ENCODE data around the gene EXTL1.

EXTL1 gene

DNA sequence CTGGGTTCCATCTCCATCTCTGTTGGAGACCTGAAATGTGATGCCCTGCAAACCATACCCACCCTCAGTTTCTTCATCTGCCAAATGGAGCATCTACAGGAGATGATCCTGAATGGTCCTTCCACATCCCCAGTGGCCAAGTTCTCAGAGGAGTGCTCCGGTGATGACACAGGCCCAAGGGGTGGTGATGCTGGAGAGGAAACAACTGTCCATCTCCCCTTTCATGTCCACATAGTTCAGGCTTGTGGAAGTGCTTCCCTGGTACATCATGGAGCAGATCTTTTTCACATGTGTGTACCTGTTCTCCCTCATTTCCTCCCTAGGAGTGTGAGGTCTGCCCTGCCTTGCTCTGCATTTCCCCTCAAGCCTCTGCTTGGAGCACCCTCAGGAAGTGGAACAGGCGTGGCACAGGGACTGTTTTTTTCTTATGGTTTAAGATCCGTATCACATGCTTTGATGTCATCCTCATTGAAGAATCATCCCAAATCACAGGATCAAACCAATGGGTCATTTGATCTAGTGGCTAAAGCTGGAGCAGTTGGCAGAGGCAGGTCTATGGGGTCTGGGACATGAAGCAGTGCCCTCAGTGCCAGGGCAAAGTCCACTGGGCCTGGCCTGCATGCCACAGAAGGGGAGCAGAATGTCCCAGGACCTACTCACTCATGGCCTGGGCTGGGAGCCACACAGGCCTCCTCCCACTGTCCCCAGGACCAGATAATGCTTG, 54.0 kb downstream of the EXTL1 start:
- no peak for DNase-seq

GRCh38 chr1:26077524-26077923, 55.9 kb downstream of the EXTL1 start:
- no peak for DNase-seq

DNA sequence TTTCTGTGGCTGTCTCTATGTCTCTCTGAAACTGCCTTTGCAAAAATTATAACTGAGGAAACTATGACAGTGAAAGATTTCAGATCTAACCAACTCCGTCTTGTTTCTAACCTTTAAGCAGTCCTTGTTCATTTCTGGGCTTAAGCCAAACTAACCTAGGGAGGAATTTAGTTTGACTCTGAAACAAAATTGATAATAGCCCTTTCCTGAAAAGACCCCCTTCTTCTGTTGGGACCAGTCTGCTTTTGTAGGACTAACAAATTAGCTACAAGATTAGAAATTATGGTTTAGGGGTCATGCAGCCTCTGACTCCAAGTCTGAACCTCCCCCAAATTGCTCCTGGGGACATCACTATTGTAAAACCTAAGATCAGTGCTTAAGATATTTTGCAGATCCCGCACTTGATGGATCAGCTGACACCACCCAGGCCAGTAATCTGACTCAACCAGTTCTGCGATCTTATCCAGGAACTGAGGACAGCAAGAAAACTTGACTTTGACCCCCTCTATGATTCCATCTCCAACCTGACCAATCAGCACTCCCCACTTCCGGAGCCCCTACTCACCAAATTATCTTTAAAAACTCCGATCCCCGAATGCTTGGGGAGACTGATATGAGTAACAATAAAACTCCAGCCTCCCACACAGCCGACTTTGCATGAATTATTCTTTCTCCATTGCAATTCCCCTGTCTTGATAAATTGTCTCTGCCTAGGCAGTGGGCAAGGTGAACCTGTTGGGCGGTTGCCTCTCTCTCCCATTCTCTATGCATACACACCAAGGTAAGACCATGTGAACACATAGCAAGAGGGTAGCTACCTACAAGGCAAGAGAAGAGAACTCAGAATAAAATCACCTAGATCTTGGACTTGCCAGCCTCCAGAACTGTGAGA, 57.0 kb downstream of the EXTL1 start:
- DNase-seq, result no peak

- no peak for DNase-seq
Observed at GRCh38 chr1:26079178-26079563, 57.6 kb downstream of the EXTL1 start.

- no peak for DNase-seq
Observed at GRCh38 chr1:26079960-26080814, 58.6 kb downstream of the EXTL1 start.

- DNase-seq, result no peak
Observed at GRCh38 chr1:26081267-26082019, 59.9 kb downstream of the EXTL1 start.

DNA sequence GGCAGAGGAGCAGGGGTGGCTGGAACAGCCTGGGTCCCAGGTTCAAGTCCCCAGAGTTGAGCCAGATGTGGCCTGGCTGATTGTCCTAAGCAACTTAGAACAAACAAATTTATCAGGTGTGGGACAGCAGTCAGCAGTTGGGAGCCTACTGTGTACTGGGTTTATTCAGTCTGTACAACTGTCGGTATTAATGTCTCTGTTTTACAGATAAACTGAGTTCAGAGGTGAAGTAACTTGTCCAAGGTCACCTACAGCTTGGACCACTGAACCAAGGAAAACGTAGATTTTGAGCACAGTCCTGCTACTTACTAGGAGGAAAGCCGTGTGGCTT, 60.4 kb downstream of the EXTL1 start:
- no peak for DNase-seq

DNA sequence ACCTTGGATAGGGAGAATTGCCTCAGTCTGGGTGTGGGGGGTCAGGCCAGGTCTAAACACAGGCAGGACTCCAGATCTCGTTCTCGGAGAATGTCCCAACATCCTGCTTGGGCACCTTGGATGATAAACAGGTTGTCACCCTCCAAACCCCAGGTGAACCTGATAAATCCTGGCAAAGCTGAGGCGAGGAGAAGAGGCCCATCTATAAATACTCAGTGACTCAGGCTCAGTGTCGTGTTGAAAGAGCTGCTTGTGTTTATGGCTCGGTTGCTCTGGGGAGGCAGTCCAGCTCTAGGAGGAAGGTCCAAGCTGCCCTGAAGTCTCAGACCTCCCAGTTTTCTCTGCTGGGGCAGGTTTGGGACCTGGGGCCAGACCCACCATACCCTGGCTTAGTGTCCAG, 61.6 kb downstream of the EXTL1 start:
- DNase-seq, result no peak

GRCh38 chr1:26084091-26084561, 62.6 kb downstream of the EXTL1 start:
- no peak for DNase-seq

DNA sequence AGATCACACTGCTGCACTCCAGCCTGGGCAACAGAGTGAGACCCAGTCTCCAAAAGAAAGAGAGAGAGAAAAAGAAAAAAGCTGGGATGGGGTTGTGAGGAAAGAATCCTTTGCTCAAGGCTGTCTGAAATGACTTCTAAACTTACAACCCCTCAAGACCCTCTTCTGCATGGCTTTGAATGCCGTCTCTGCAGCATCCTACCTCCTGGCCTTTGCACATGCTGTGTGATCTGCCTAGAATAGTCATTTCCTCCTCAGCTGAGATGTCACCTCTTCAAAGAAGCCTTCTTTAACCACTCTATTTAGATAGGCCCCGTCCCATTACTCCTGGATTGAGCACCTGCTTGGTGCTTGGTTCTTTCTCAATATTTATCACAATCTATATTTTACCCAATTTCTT, 63.3 kb downstream of the EXTL1 start:
- DNase-seq, result no peak

Measured in activated effector memory CD4-positive, alpha-beta T cell treated with anti-CD3 and anti-CD28 coated beads, Interleukin-2, amount 50 U/mL, for 16 hours (primary cell).